ENCODE results near the gene PDXK.

The PDXK gene

GRCh38 chr21:43744725-43745124 is 25.8 kb downstream of the PDXK start:
- TF ChIP-seq EP300 (IDR thresholded peaks at IDR 0.05; ENCODE audit: borderline replicate concordance) (no peak), CREB1 (IDR thresholded peaks at IDR 0.05; ENCODE audit: low read depth) (no peak), FOXM1 (IDR thresholded peaks at IDR 0.05; ENCODE audit: borderline replicate concordance, low read depth) (no peak), RAD21 (IDR thresholded peaks at IDR 0.05; ENCODE audit: low read depth) (no peak), NFIC (IDR thresholded peaks at IDR 0.05) (no peak), REST (IDR thresholded peaks at IDR 0.05; ENCODE audit: low read depth) (no peak), USF1 (IDR thresholded peaks at IDR 0.05) (no peak), ZBTB7A (IDR thresholded peaks at IDR 0.05; ENCODE audit: low read depth) (no peak), TCF12 (IDR thresholded peaks at IDR 0.05; ENCODE audit: low read depth) (no peak), CEBPB (IDR thresholded peaks at IDR 0.05) (no peak), TAF1 (IDR thresholded peaks at IDR 0.05; ENCODE audit: low read depth) (no peak), EGR1 (IDR thresholded peaks at IDR 0.05) (no peak), YY1 (IDR thresholded peaks at IDR 0.05; ENCODE audit: low read depth) (no peak), MAX (IDR thresholded peaks at IDR 0.05) (no peak)

GRCh38 chr21:43745772-43746517 is 27.0 kb downstream of the PDXK start:
- TF ChIP-seq EGR1 (IDR thresholded peaks at IDR 0.05) (no peak), TCF12 (IDR thresholded peaks at IDR 0.05; ENCODE audit: low read depth) (no peak), MAX (IDR thresholded peaks at IDR 0.05) (no peak), NFIC (IDR thresholded peaks at IDR 0.05) (no peak), REST (IDR thresholded peaks at IDR 0.05; ENCODE audit: low read depth) (no peak), CEBPB (IDR thresholded peaks at IDR 0.05) (no peak), FOXM1 (IDR thresholded peaks at IDR 0.05; ENCODE audit: borderline replicate concordance, low read depth) (no peak), TAF1 (IDR thresholded peaks at IDR 0.05; ENCODE audit: low read depth) (no peak), YY1 (IDR thresholded peaks at IDR 0.05; ENCODE audit: low read depth) (no peak), RAD21 (IDR thresholded peaks at IDR 0.05; ENCODE audit: low read depth) (no peak), TEAD4 (IDR thresholded peaks at IDR 0.05) (no peak), EP300 (IDR thresholded peaks at IDR 0.05; ENCODE audit: borderline replicate concordance) (no peak), CREB1 (IDR thresholded peaks at IDR 0.05; ENCODE audit: low read depth) (no peak)

- TF ChIP-seq TAF1 (IDR thresholded peaks at IDR 0.05; ENCODE audit: low read depth) (no peak), USF1 (IDR thresholded peaks at IDR 0.05) (no peak), ZBTB7A (IDR thresholded peaks at IDR 0.05; ENCODE audit: low read depth) (no peak), NFIC (IDR thresholded peaks at IDR 0.05) (no peak), TEAD4 (IDR thresholded peaks at IDR 0.05) (no peak), EGR1 (IDR thresholded peaks at IDR 0.05) (no peak), TCF12 (IDR thresholded peaks at IDR 0.05; ENCODE audit: low read depth) (no peak)
These were observed 29.7 kb downstream of the PDXK start for GRCh38 chr21:43748622-43749021.

- TF ChIP-seq CEBPB (IDR thresholded peaks at IDR 0.05) (no peak), YY1 (IDR thresholded peaks at IDR 0.05; ENCODE audit: low read depth) (no peak), CREB1 (IDR thresholded peaks at IDR 0.05; ENCODE audit: low read depth) (no peak), MAX (IDR thresholded peaks at IDR 0.05) (no peak), EGR1 (IDR thresholded peaks at IDR 0.05) (no peak), USF1 (IDR thresholded peaks at IDR 0.05) (no peak)
These were observed 30.8 kb downstream of the PDXK start for GRCh38 chr21:43749651-43750262.

Measured in Ishikawa (cell line).